B cell (primary cell): ENCODE results near the gene SERPINI1. TPM values are rescaled to one million over a fixed set of nuclear protein-coding genes. Genes with fewer than 3 reads are reported as not detected.

Experiments used
- ATAC-seq: fragments of 200-7000 bp; cut with Tn5 transposase; one replicate; pipeline ENCODE4 v1.10.0; 2021; ENCODE audit warnings: low read depth, mild to moderate bottlenecking, moderate number of reproducible peaks, moderate library complexity
- CTCF ChIA-PET: fragments of 350-600 bp; sonication (Branson Sonifier 250); formaldehyde crosslinking; loops from one replicate; lab custom pipeline; 2021; ENCODE audit warnings: antibody characterized with exemption, inconsistent platforms; lab: Charles Lee
- POLR2A ChIA-PET: fragments of 350-600 bp; sonication (Branson Sonifier 250); formaldehyde crosslinking; loops from one replicate; lab custom pipeline; 2021; ENCODE audit warnings: antibody characterized with exemption; lab: Charles Lee
- DNase-seq: peaks from one replicate; pipeline ENCODE4 v3.0.0; 2013
- H2AFZ ChIP-seq: 2 replicates; pipeline ENCODE4 v1.6.1; 2012; ENCODE audit warnings: mild to moderate bottlenecking, low read depth, low read length; ENCODE audit not compliant: insufficient read depth, poor library complexity, severe bottlenecking
- H3K27ac ChIP-seq, 2 donors: 1 replicate in 1 of 2; 2 replicates in 1 of 2; pipeline ENCODE4 v1.5.1; 2012 to 2013; ENCODE audit warnings: low read length in 2 of 2, mild to moderate bottlenecking in 2 of 2, moderate library complexity in 1 of 2
- H3K27me3 ChIP-seq, 4 experiments: fragments of 200-600 bp in 1 of 4; sonication (generic) in 1 of 4; replicated peaks in 1 of 4; 1 replicate in 2 of 4; 2 replicates in 2 of 4; pipeline versions ENCODE4 v1.6.1 to v1.7.0; 2013 to 2016; ENCODE audit warnings: low read length in 3 of 4, mild to moderate bottlenecking in 2 of 4, mixed read lengths in 1 of 4, moderate library complexity in 1 of 4; ENCODE audit not compliant: insufficient read depth in 4 of 4, control insufficient read depth in 3 of 4; ENCODE audit errors: control extremely low read depth in 1 of 4
- H3K36me3 ChIP-seq, 2 experiments: replicated peaks in 1 of 2; 1 replicate in 1 of 2; 2 replicates in 1 of 2; pipeline versions ENCODE4 v1.6.1 to v1.7.1; 2013; ENCODE audit warnings: low read length in 1 of 2; ENCODE audit not compliant: insufficient read depth in 2 of 2, control insufficient read depth in 1 of 2; ENCODE audit errors: control extremely low read depth in 1 of 2, extremely low read depth in 1 of 2
- H3K4me1 ChIP-seq, 2 donors: fragments of 200-600 bp in 1 of 2; sonication (generic) in 1 of 2; 1 replicate in 1 of 2; 2 replicates in 1 of 2; pipeline versions ENCODE4 v1.5.1 to v1.6.1; 2013 to 2017; ENCODE audit warnings: low read length in 2 of 2; ENCODE audit not compliant: control insufficient read depth in 2 of 2, insufficient read depth in 2 of 2
- H3K4me2 ChIP-seq: replicated peaks from 2 replicates; pipeline ENCODE3; 2012; ENCODE audit warnings: mild to moderate bottlenecking, low read depth, low read length; ENCODE audit not compliant: poor library complexity, severe bottlenecking
- H3K4me3 ChIP-seq, 5 experiments: fragments of 200-600 bp in 1 of 5; sonication (generic) in 1 of 5; 1 replicate in 3 of 5; 2 replicates in 2 of 5; pipeline versions ENCODE4 v1.5.1 to v1.7.0; 2011 to 2016; ENCODE audit warnings: low read length in 4 of 5, mild to moderate bottlenecking in 4 of 5, low read depth in 2 of 5, control low read depth in 1 of 5, moderate library complexity in 1 of 5; ENCODE audit not compliant: insufficient read depth in 1 of 5; ENCODE audit errors: control extremely low read depth in 1 of 5, extremely low read depth in 1 of 5
- H3K79me2 ChIP-seq: fragments of 200-600 bp; sonication (generic); one replicate; pipeline ENCODE4 v1.6.0; 2016; ENCODE audit warnings: low read length; ENCODE audit not compliant: control insufficient read depth, insufficient read depth
- H3K9ac ChIP-seq: fragments of 200-600 bp; sonication (generic); 2 replicates; pipeline ENCODE4 v1.6.1; 2017; ENCODE audit warnings: mild to moderate bottlenecking, low read length, moderate library complexity
- H3K9me3 ChIP-seq, 3 donors: one replicate each; pipeline versions ENCODE4 v1.6.1 to v1.7.1; 2013; ENCODE audit warnings: low read length in 2 of 3; ENCODE audit not compliant: control insufficient read depth in 2 of 3, insufficient read depth in 1 of 3; ENCODE audit errors: control extremely low read depth in 1 of 3
- H4K20me1 ChIP-seq: 2 replicates; pipeline ENCODE4 v1.6.0; 2012; ENCODE audit warnings: mild to moderate bottlenecking, low read length; ENCODE audit not compliant: insufficient read depth, control insufficient read depth, poor library complexity, severe bottlenecking
- H3K27ac Mint-ChIP-seq: one replicate; pipeline ENCODE4 v1.8.0; 2021; ENCODE audit warnings: mixed read lengths
- H3K27me3 Mint-ChIP-seq: one replicate; pipeline ENCODE4 v1.8.0; 2021; ENCODE audit warnings: mixed read lengths
- H3K4me1 Mint-ChIP-seq: one replicate; pipeline ENCODE4 v1.8.0; 2021; ENCODE audit warnings: mixed read lengths
- H3K4me3 Mint-ChIP-seq: one replicate; pipeline ENCODE4 v1.8.0; 2021; ENCODE audit warnings: mixed read lengths
- H3K9me3 Mint-ChIP-seq: one replicate; pipeline ENCODE4 v1.8.0; 2022; ENCODE audit warnings: mixed read lengths; ENCODE audit not compliant: insufficient read depth
- EZH2 ChIP-seq: IDR thresholded peaks from 2 replicates; pipeline ENCODE4 v1.6.1; 2012; ENCODE audit warnings: borderline replicate concordance, low read depth, mild to moderate bottlenecking, moderate library complexity, low read length; ENCODE audit not compliant: insufficient read depth, poor library complexity, severe bottlenecking
- WGBS: methylation state at CpG from one replicate; pipeline ENCODE4 v1.1.5; 2013; ENCODE audit warnings: missing lambda C conversion rate; ENCODE audit not compliant: insufficient coverage; 5-methylcytosine and 5-hydroxymethylcytosine counted together
- intact Hi-C: fragments of 100-400 bp; cut with micrococcal nuclease; formaldehyde crosslinking; loops from one replicate; pipeline ENCODE4 v1.10.0; 2022
- polyA plus RNA-seq: library from polyadenylated mRNA; depleted of rRNA; stranded (reverse); fragments of >200 nt; gene quantifications from 2 replicates; pipeline ENCODE4 v1.2.3, GENCODE V29; 2012
- total RNA-seq, 2 donors: library from RNA; stranded (reverse); fragments of 120-200 nt in 1 of 2; gene quantifications; 1 replicate in 1 of 2; 2 replicates in 1 of 2; pipeline versions ENCODE4 v1.2.3 to v1.2.4, GENCODE V29; 2013 to 2022
- TF ChIP-seq, protein P1 (sequence below): fragments of 200-600 bp; IDR thresholded peaks from one replicate; pipeline ENCODE4 v1.8.0; 2022; ENCODE audit warnings: antibody characterized with exemption, mild to moderate bottlenecking

The SERPINI1 gene
- total and polyA plus RNA-seq, 2 donors (not counting 1 experiment from before 2014, with no cell fraction given), result 6.8 to 7.0 TPM

DNA sequence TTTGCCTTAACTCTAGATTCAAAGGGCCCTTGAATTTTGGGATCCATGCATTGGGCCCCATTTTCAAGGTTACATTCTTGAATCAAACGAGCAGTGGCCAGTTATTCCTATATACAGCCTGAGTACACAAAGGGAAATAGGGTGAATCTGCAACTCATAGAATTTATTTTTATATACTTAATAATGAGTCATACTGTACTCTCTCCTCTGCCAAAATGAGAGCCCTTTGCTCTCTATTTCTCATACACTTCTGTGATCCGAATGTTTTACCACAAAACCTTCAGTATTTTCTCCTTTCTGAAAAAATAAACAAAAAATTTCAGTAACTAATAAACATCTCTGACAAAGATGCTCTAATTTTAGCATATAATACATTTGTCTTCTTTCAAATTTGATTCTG lies 116.7 kb downstream of the SERPINI1 start:
- Mint-ChIP-seq H3K27me3 (peaks cover 7% of the 10 kb centered on the region), H3K27ac (no peak overlapping the region), H3K4me3 (no peak overlapping the region), H3K4me1 (no peaks in the 10 kb centered on the region), H3K9me3 (peaks cover 3% of the 10 kb centered on the region)
- WGBS, result no CpG with 5 or more reads among the region's 2 CpGs
- no peaks in the 10 kb centered on the region for H3K4me1 ChIP-seq
- ATAC-seq, result no peak
- H3K9ac ChIP-seq, result no peak overlapping the region
- DNase-seq, result no peak
- intact Hi-C loops, result no loop called here
- TF ChIP-seq, protein P1, sequence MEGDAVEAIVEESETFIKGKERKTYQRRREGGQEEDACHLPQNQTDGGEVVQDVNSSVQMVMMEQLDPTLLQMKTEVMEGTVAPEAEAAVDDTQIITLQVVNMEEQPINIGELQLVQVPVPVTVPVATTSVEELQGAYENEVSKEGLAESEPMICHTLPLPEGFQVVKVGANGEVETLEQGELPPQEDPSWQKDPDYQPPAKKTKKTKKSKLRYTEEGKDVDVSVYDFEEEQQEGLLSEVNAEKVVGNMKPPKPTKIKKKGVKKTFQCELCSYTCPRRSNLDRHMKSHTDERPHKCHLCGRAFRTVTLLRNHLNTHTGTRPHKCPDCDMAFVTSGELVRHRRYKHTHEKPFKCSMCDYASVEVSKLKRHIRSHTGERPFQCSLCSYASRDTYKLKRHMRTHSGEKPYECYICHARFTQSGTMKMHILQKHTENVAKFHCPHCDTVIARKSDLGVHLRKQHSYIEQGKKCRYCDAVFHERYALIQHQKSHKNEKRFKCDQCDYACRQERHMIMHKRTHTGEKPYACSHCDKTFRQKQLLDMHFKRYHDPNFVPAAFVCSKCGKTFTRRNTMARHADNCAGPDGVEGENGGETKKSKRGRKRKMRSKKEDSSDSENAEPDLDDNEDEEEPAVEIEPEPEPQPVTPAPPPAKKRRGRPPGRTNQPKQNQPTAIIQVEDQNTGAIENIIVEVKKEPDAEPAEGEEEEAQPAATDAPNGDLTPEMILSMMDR, result no peak
- TF ChIP-seq EZH2, result no peak
- no peaks in the 10 kb centered on the region for H3K27me3 ChIP-seq
- H4K20me1 ChIP-seq, result no peaks in the 10 kb centered on the region
- POLR2A ChIA-PET, result no interaction called here
- no peaks in the 10 kb centered on the region for H3K79me2 ChIP-seq
- no peaks in the 10 kb centered on the region for H3K9me3 ChIP-seq
- H2AFZ ChIP-seq, result no peak overlapping the region
- no peak overlapping the region for H3K27ac ChIP-seq
- CTCF ChIA-PET, result no interaction called here
- H3K4me2 ChIP-seq, result no peak overlapping the region
- no peaks in the 10 kb centered on the region for H3K36me3 ChIP-seq
- no peak overlapping the region for H3K4me3 ChIP-seq

DNA sequence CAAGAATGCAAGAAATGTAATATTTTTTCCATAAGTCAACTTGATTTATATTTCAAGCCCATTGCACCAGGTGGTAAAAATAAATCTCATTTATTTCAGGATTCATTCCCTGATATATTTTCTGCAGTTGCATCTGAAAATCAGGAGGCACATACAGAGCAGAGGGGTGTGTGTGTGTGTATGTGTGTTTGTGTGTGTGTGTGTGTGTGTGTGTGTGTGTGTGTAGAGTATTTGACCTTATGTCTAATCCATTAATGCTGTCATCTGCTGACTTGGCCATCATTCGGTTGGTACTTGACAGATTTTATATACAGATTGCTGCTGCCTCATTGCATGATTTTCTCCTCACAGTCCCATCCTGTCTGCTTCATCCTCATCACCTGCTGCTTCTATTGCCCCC lies 118.5 kb downstream of the SERPINI1 start:
- Histone ChIP-seq H2AFZ (no peak overlapping the region), H3K36me3 (no peaks in the 10 kb centered on the region), H3K9me3 (no peaks in the 10 kb centered on the region), H3K79me2 (no peaks in the 10 kb centered on the region), H3K4me1 (no peaks in the 10 kb centered on the region), H3K27me3 (no peaks in the 10 kb centered on the region), H4K20me1 (no peaks in the 10 kb centered on the region), H3K4me3 (no peak overlapping the region), H3K9ac (no peak overlapping the region), H3K27ac (no peak overlapping the region), H3K4me2 (no peak overlapping the region)
- TF ChIP-seq, protein P1, result no peak
- TF ChIP-seq EZH2, result no peak
- CTCF ChIA-PET, result interaction anchor here (0.9 kb wide), 1 partner anchor 28 kb away, joined by 3 read pairs; no protein-coding TSS in a partner anchor
- Mint-ChIP-seq H3K4me3 (no peak overlapping the region), H3K9me3 (no peaks in the 10 kb centered on the region), H3K27me3 (peaks cover 7% of the 10 kb centered on the region), H3K27ac (no peak overlapping the region), H3K4me1 (no peaks in the 10 kb centered on the region)
- POLR2A ChIA-PET, result no interaction called here
- ATAC-seq (no peak), DNase-seq (no peak)
- 100% methylated on average over 1 of the region's 1 CpG for WGBS
- intact Hi-C loops, result no loop called here
